GM23338 (cell line): Measurements from ENCODE around the gene TMEM120B.
"Not testable (repeated sequence)": the region's sequence is repeated elsewhere in the genome, so short reads cannot be mapped to it uniquely, and the experiment has no call there.

Experiments used
- CTCF ChIP-seq, 2 experiments: fragments of 200-600 bp in 1 of 2; sonication (generic) in 1 of 2; conservative IDR thresholded peaks; 2 replicates each; pipeline versions ENCODE4 v1.5.1 to v1.6.1; 2016 to 2017; ENCODE audit warnings: antibody characterized with exemption in 2 of 2, low read depth in 2 of 2, mild to moderate bottlenecking in 2 of 2, moderate library complexity in 1 of 2
- ETS1 ChIP-seq: IDR thresholded peaks from 2 replicates; pipeline ENCODE4 v1.6.1; 2016; ENCODE audit warnings: antibody characterized with exemption
- EZH2 ChIP-seq: fragments of 200-600 bp; sonication (generic); IDR thresholded peaks from one replicate; pipeline ENCODE4 v1.8.0; 2017; ENCODE audit warnings: antibody characterized with exemption, mild to moderate bottlenecking, low read depth; ENCODE audit not compliant: unreplicated experiment
- EZH2phosphoT487 ChIP-seq: fragments of 200-600 bp; sonication (generic); IDR thresholded peaks from one replicate; pipeline ENCODE4 v1.8.1; 2018; ENCODE audit warnings: antibody characterized with exemption; ENCODE audit not compliant: unreplicated experiment
- POLR2AphosphoS5 ChIP-seq: IDR thresholded peaks from 2 replicates; pipeline ENCODE4 v1.6.1; 2016; ENCODE audit warnings: antibody characterized with exemption, low read depth
- REST ChIP-seq: IDR thresholded peaks from one replicate; pipeline ENCODE4 v1.6.1; 2018; ENCODE audit warnings: antibody characterized with exemption; ENCODE audit not compliant: unreplicated experiment

GRCh38 chr12:121666829-121667228 is 45.7 kb upstream of the TMEM120B start:
- TF ChIP-seq CTCF (conservative IDR thresholded peaks at IDR 0.05; ENCODE audit: low read depth in 2 of 2); POLR2AphosphoS5; REST; EZH2phosphoT487; EZH2; ETS1: not testable (repeated sequence)
